MM.1S (cell line): ENCODE data around the gene TOP2B.

Experiments
- EZH2 ChIP-seq: fragments of 300-600 bp; sonication (generic); optimal IDR thresholded peaks from 2 replicates; pipeline ENCODE3; 2017; ENCODE audit warnings: low read depth, mild to moderate bottlenecking, antibody characterized with exemption, low read length, mixed read lengths
- TF ChIP-seq, protein P1 (sequence below): fragments of 300-600 bp; sonication (generic); IDR thresholded peaks from 2 replicates; pipeline ENCODE4 v1.5.1; 2016; ENCODE audit warnings: antibody characterized with exemption, low read length, mixed read lengths

DNA sequence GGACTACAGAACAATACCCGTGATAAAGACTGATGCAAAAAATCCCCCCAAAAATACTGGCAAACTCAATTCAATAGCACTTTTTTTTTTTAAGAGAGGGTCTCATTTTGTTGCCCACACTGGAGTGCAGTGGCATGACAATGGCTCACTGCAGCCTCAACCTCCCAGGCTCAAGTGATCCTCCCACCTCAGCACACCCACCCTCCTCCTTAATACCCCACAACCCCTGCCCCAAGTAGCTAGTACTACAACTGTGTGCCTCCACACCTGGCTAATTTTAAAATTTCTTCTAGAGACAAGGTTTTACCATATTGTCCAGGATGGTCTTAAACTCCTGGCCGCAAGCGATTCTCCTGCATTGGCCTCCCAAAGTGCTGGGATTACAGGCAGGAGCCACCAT lies 11.4 kb downstream of the TOP2B start:
- TF ChIP-seq, protein P1, sequence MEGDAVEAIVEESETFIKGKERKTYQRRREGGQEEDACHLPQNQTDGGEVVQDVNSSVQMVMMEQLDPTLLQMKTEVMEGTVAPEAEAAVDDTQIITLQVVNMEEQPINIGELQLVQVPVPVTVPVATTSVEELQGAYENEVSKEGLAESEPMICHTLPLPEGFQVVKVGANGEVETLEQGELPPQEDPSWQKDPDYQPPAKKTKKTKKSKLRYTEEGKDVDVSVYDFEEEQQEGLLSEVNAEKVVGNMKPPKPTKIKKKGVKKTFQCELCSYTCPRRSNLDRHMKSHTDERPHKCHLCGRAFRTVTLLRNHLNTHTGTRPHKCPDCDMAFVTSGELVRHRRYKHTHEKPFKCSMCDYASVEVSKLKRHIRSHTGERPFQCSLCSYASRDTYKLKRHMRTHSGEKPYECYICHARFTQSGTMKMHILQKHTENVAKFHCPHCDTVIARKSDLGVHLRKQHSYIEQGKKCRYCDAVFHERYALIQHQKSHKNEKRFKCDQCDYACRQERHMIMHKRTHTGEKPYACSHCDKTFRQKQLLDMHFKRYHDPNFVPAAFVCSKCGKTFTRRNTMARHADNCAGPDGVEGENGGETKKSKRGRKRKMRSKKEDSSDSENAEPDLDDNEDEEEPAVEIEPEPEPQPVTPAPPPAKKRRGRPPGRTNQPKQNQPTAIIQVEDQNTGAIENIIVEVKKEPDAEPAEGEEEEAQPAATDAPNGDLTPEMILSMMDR: no peak
- no peak for TF ChIP-seq EZH2
